GM18508 (cell line): ENCODE results near the gene RPS6KA5.
"Not testable (repeated sequence)": the region's sequence is repeated elsewhere in the genome, so short reads cannot be mapped to it uniquely, and the experiment has no call there.

ENCODE experiments used
- ATAC-seq: cut with Tn5 transposase; IDR thresholded peaks from one replicate; pipeline ENCODE4 v1.9.1; 2021; ENCODE audit warnings: moderate number of reproducible peaks; ENCODE audit not compliant: insufficient read depth, unreplicated experiment

The RPS6KA5 gene

DNA sequence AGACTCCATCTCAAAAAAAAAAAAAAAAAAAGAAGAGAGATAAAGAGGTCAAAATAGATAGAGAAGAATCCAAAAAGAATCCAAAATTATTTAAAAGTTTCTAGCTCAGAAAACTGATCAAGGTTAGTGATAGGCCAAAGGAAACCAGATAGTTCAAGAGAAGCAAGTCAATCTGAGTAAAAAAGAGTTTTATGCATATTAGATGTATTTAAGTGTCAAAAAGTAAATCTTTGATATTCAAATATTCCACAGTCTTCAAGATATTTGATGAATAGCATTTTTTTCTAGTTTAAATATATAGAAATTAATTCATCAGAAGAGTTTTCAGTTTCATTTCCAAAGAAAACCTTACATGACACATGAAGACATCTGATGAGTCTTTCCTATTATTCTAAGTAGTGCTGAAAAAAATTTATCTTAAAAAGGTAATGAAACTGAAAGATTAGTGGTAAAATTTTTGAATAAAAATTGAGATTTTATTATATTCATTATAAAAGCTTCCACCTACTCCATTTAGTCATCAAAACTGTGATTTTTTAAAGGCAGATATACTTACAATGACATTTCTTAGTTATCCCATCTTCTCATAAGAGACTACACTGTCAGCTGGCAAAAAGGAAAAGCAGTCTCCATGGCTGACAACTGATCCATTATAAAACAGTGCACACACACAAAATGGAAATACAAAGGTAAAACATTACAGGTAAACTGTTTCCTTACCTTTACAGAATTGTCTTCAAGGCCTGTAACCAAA, 68.6 kb downstream of the RPS6KA5 start:
- no peak for ATAC-seq

GRCh38 chr14:90990141-90990540, 70.3 kb downstream of the RPS6KA5 start:
- no peak for ATAC-seq

GRCh38 chr14:90987140-90987539, 73.3 kb downstream of the RPS6KA5 start:
- no peak for ATAC-seq

GRCh38 chr14:90986510-90986909, 73.9 kb downstream of the RPS6KA5 start:
- ATAC-seq, result no peak

- ATAC-seq, result no peak
These were observed 74.7 kb downstream of the RPS6KA5 start for GRCh38 chr14:90985601-90986242.

- ATAC-seq, result no peak
These were observed 76.9 kb downstream of the RPS6KA5 start for GRCh38 chr14:90983560-90983959.

DNA sequence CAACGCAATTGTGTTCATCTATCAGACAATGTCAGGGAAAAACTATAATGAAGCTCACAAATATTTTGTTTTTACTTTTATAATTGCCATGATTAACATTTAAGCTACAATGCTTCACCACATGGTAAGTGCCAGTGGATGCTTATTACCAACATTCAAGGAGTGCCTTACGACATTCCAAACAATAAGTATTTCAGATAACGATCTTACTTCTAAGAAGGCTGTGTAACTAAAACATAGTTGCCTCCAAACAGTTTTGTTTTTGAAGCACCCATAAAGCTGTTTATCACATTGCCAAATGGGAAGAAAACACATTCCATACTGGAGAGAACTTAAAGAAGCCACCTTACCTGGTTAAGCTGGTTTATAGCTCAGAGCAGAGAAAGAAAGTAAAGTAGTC, 78.8 kb downstream of the RPS6KA5 start:
- no peak for ATAC-seq

DNA sequence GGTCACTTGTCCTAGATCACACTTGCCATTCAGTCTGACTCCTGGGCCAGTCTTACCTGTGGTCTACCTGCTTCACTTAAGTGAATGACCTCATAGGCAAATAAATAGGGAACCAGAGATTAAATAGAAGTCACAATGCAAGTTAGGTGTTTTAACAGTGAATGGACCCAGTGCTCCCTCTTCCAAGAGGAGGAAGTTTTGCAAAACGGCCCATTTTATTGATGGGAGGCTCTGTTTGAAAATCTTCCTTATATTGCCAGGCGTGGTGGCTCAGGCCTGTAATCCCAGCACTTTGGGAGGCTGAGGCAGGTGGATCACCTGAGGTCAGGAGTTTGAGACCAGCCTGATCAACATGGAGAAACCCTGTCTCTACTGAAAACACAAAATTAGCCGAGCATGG, 79.8 kb downstream of the RPS6KA5 start:
- not testable (repeated sequence) for ATAC-seq

- ATAC-seq, result no peak
These were observed 80.9 kb downstream of the RPS6KA5 start for GRCh38 chr14:90979515-90979914.

DNA sequence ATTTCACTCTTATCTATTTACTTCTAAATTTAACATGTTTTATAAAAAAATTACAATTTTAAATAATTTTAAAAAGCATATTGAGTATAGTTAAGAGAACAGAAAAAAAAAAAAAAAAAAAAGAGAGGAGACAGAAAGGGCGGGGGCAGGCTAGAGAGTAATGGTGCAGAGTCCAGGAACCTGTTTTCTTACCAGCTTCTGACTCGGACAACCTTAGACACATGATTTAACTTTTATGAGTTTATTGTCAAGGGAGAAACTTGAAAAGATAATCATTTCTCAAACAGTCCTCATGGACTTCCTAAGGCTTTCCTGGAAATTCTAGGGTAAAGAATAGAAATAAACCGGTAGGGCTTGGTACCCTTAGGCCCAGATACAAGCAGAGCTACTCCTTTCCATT, 84.3 kb downstream of the RPS6KA5 start:
- no peak for ATAC-seq

DNA sequence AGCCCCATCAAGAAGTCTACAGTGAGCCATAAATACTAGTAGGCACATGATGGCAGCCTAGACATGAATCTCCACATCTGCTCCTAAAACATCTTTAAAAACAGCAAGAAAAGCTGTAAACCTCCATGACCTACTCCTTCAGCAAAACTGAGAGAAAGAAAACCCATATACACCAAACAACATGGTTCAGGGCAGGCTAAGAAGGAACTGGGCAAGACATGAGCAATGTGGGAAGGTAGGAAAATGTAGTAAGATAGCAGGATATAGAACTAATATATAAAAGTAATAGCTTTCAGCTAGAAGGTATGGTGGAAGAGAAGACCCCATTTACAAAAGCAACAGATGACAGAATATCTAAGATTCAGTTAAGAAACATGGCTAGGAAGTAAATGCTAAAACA, 88.8 kb downstream of the RPS6KA5 start:
- ATAC-seq, result no peak

DNA sequence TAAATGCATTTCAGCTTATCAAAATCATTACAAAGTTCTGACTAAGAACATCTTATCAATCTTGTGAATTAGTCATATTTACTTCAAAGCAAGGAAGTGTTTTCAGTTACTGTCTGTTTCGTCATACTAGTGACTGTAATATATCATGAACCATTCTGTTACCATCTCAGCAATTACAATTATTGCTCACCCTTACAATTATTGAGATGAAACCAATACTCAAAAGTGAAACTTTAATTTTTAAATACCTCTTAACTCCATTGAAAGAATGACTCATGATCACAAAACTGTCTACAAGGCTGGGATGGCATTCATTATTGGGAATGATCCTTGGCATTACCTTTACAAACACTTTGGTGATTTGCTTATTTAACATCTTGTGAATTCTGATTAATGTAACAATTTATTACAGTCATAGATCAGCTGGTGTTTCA, 90.3 kb downstream of the RPS6KA5 start:
- ATAC-seq, result no peak

- no peak for ATAC-seq
These were observed 90.8 kb downstream of the RPS6KA5 start for GRCh38 chr14:90969531-90970166.

DNA sequence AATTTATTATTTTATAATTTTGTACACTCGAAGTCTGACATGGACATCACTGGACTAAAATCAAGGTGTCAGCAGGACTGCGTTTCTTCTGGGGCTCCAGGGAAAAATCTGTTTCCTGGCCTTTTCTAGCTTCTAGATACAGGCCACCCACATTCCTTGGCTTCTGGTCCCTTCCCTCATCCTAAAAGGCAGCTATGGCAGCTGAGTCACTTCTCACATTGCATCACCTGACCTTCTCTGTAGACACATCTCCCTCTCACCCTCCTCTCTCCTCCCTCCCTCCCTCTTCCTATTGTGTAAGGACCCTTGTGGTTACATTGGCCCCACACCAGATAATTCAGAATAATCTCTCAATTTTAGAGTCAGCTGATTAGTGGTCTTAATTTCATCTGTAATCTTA, 92.4 kb downstream of the RPS6KA5 start:
- no peak for ATAC-seq

DNA sequence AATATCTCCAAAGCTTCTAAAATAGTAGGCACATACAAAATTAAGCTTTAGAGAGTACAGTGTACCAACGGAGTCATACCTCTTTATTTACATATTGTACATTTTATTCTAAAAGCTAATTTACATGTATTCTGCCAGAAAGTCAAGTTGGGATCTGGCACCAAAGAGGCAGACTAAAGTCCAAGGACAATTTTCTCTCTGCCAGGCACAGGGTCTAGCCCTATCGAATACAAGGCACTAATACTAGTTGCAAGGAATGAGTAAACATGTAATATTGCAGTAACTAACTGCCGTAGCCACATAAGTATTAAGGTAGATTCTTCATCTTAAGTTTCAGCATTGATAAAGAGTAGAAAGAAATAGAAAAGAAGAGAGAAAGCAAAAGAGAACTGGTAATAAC, 93.9 kb downstream of the RPS6KA5 start:
- ATAC-seq, result no peak

DNA sequence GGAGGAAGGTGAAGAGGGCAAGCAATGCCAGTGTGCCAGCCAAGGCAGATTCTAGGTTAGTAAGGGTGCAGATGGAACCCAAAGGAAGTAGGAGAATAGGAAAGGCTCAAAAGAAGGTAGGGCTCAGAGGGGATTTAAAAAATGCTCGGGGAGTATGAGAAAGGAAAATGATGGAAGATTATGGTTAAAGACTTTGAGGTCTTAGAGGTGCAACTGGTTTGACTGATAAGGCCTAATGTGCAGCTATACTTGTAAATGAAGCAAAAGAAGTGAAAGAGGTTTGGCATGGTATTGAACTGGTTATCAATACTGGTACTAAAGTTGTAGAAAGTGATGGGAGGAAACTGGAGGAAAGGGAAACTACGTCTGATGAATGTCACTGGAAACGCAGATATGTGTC, 94.7 kb downstream of the RPS6KA5 start:
- ATAC-seq, result no peak

GRCh38 chr14:90963343-90963742, 97.1 kb downstream of the RPS6KA5 start:
- ATAC-seq, result no peak

- no peak for ATAC-seq
These were observed 97.8 kb downstream of the RPS6KA5 start for GRCh38 chr14:90962505-90963109.

- no peak for ATAC-seq
These were observed 99.6 kb downstream of the RPS6KA5 start for GRCh38 chr14:90960818-90961217.

GRCh38 chr14:90959344-90959743, 101.1 kb downstream of the RPS6KA5 start:
- no peak for ATAC-seq

DNA sequence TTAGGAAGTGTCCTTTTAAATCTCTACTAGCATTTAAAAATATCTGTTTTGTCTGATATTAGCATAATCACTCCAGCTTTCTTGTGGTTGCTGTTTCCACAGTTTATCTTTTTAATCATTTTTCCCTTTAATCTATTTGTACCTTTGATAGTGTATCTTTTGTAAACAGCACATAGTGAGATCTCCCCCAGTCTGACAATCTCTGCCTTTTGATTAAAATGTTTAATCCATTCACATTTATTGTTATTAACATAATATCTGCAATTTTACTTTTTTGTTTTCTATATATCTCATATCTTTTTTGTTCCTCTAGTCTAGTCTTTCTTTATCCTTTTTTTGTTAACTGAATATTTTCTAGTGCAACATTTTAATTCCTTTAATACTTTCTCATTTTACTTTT, 104.2 kb downstream of the RPS6KA5 start:
- ATAC-seq, result no peak
